Measurements from ENCODE around the gene SLC25A44. TPM values are rescaled to one million over a fixed set of nuclear protein-coding genes. Genes with fewer than 3 reads are reported as not detected.

The SLC25A44 gene
- total and polyA plus RNA-seq, 2 of the 8 experiments (the other 6 are each of a cell fraction or from before 2014, with no cell fraction given) = 23.4 to 32.1 TPM

- Histone ChIP-seq H4K5ac (ENCODE audit: insufficient read length, low read depth, low read length) (no peak overlapping the region), H3K9ac (replicated peaks in 1 of 4; ENCODE audit: extremely low read depth in 1 of 4, low read depth in 3 of 4, low read length in 3 of 4) (no peak overlapping the region), H3K27me3 (replicated peaks in 1 of 4; ENCODE audit: control insufficient read depth in 3 of 4, extremely low read depth in 1 of 4, insufficient read depth in 3 of 4, low read length in 3 of 4) (no peaks in the 10 kb centered on the region), H3K9me3 (ENCODE audit: insufficient read depth in 2 of 2, low read depth in 1 of 2, low read length in 1 of 2) (no peaks in the 10 kb centered on the region), H2BK5ac (ENCODE audit: low read depth, low read length) (no peak overlapping the region), H4K91ac (replicated peaks; ENCODE audit: insufficient read length, low read length) (no peak overlapping the region), H3K14ac (ENCODE audit: insufficient read length) (no peak overlapping the region), H2AFZ (ENCODE audit: low read length) (no peak overlapping the region), H3K23me2 (ENCODE audit: low read depth, low read length) (no peaks in the 10 kb centered on the region), H3K27ac (ENCODE audit: low read depth, low read length) (no peak overlapping the region), H3K4ac (replicated peaks; ENCODE audit: insufficient read length, low read depth, low read length) (no peak overlapping the region), H3K79me1 (ENCODE audit: low read depth, low read length) (no peaks in the 10 kb centered on the region; the same call in 1 of the 2 replicates), H3K36me3 (ENCODE audit: control insufficient read depth in 2 of 4, insufficient read depth in 4 of 4, low read length in 3 of 4) (peaks cover 43 to 87% (median 65%) of the 10 kb centered on the region in 4 experiments), H4K8ac (ENCODE audit: extremely low read depth, insufficient read depth, low read length) (no peak overlapping the region), H2BK12ac (ENCODE audit: low read depth, low read length) (no peak overlapping the region), H3K56ac (replicated peaks; ENCODE audit: insufficient read length, low read depth, low read length) (no peak overlapping the region), H3K4me3 (ENCODE audit: extremely low read depth in 1 of 4, insufficient read depth in 2 of 4, low read depth in 3 of 4, low read length in 4 of 4) (no peak overlapping the region), H4K20me1 (replicated peaks in 1 of 2; ENCODE audit: control insufficient read depth in 1 of 2, insufficient read depth in 2 of 2, low read length in 2 of 2) (peaks cover 0 to 1% of the 10 kb centered on the region in 2 experiments), H3K23ac (ENCODE audit: insufficient read length) (no peak overlapping the region), H3K18ac (ENCODE audit: extremely low read depth, low read length) (no peak overlapping the region), H2AK5ac (ENCODE audit: low read depth, low read length) (no peak overlapping the region), H2BK120ac (replicated peaks; ENCODE audit: low read depth, low read length) (no peak overlapping the region), H2BK15ac (ENCODE audit: low read length) (no peak overlapping the region), H2BK20ac (ENCODE audit: low read length) (no peak overlapping the region), H3K4me2 (ENCODE audit: insufficient read depth in 1 of 2, low read depth in 2 of 2, low read length in 2 of 2) (no peak overlapping the region), H3K79me2 (ENCODE audit: control insufficient read depth in 1 of 2, insufficient read depth in 2 of 2, low read length in 2 of 2) (no peaks in the 10 kb centered on the region), H3K4me1 (replicated peaks in 1 of 4; ENCODE audit: control insufficient read depth in 3 of 4, insufficient read depth in 4 of 4, low read length in 3 of 4) (no peaks in the 10 kb centered on the region; a peak in 4 of 7 replicates)
- ChIA-PET POLR2A (ENCODE audit: partially characterized antibody) (interaction anchor here (1.0 to 4.5 kb wide), 4 partner anchors 8 to 93 kb away, joined by 3 to 30 read pairs (median 4); no protein-coding TSS in a partner anchor), CTCF (ENCODE audit: partially characterized antibody) (interaction anchor here (0.8 to 47.2 kb wide), 5 partner anchors 32 to 153 kb away, joined by 3 to 1265 read pairs (median 4); partner anchors contain the start of gene SEMA4A)
- WGBS, 2 experiments (ENCODE audit: extremely low coverage in 1 of 2, insufficient coverage in 1 of 2, insufficient read length in 1 of 2, insufficient replicate concordance in 2 of 2, low coverage in 1 of 2, low lambda C conversion rate in 2 of 2, missing lambda C conversion rate in 1 of 2) = 93% methylated on average over 3 of the region's 3 CpGs; no CpG with 5 or more reads in 1 of the 2 experiments
- TF ChIP-seq RFX5 (IDR thresholded peaks at IDR 0.05; ENCODE audit: borderline replicate concordance, low read depth, low read length) (no peak), CTCF (IDR thresholded peaks at IDR 0.05; ENCODE audit: control extremely low read depth in 1 of 3, insufficient read depth in 1 of 3, low read depth in 1 of 3, low read length in 3 of 3) (no peak), SIRT6 (IDR thresholded peaks at IDR 0.05; ENCODE audit: low read length) (no peak), BCL11A (IDR thresholded peaks at IDR 0.05; ENCODE audit: low read depth in 2 of 2, low read length in 2 of 2) (no peak)
- DNase-seq (ENCODE audit: low read depth in 1 of 2, low spot score in 2 of 2) = no peak
- no peak for FAIRE-seq
Observed at GRCh38 chr1:156253634-156254033, 59.7 kb downstream of the SLC25A44 start.
